KOPT-K1 (cell line): ENCODE measurements around the gene NOL3.

Source experiments
- H3K27ac ChIP-seq: fragments of 200-600 bp; sonication (generic); 2 replicates; pipeline ENCODE4 v1.5.1; 2016; ENCODE audit warnings: antibody characterized with exemption, mild to moderate bottlenecking, low read depth, low read length; ENCODE audit not compliant: poor library complexity, severe bottlenecking
- H3K36me3 ChIP-seq: fragments of 200-600 bp; sonication (generic); 2 replicates; pipeline ENCODE4 v1.5.1; 2017; ENCODE audit warnings: antibody characterized with exemption, mild to moderate bottlenecking, low read length, moderate library complexity; ENCODE audit not compliant: insufficient read depth
- H3K9me3 ChIP-seq: fragments of 200-600 bp; sonication (generic); 2 replicates; pipeline ENCODE4 v1.5.1; 2017; ENCODE audit warnings: antibody characterized with exemption, low read length, mild to moderate bottlenecking; ENCODE audit not compliant: insufficient read depth, poor library complexity, severe bottlenecking

NOL3 gene

DNA sequence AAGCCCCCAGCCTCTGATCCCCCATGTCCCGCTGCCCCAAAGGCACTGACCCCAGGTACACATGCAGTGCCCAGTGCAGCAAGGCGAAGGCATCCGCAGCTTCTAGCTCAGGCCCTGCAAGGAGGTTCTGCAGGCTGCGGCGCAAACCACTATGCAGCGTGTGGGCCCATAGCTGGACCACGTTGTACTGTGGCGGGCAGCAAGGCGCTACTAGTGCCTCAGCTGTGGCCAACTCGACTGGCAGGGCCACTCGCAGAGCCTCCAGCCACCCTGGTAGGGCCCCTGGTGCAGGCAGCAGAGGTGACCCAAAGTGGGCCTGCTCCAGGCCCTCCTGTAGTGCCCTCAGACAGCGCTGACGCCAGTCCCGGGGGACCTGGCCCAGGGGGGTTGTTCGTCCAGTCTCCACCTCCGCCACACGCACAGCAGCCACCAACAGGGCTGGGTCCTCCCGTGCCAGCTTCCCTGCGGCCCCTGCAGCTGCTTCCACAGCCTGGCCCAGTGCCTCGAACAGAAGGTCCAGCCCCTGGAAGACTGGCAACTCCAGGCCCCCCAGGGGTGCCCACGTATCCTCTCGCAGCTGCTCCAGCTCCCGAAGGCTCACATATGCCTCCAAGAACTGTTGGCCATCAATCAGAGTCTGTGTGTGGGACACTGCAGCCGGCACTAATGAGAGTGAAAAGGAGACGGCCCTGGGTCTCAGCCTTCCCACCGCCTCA is 17.0 kb downstream of the NOL3 start:
- Histone ChIP-seq H3K27ac (no peak overlapping the region), H3K36me3 (no peaks in the 10 kb centered on the region)

DNA sequence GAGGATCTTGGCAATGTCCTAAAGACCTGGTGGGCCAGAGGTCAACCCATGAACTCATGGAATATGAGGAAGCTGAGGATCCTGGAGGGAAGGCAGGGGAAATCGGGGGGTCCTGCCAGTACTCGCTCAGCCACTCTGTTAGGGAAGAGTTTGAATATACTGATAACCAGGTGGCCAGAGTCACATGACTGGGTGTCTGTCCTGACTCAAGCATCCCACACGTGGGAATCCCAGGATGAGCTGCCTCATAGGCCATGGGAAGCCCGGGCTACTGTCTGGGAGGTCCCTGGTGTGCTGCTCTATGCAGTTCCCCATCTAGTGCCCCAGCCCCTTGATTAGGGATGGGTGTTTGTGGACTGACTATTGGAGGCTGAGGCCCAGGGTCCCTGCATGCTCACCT is 18.0 kb downstream of the NOL3 start:
- Histone ChIP-seq H3K27ac (no peak overlapping the region), H3K36me3 (peaks cover 3% of the 10 kb centered on the region), H3K9me3 (no peaks in the 10 kb centered on the region)

More for the DNA sequence above, 17.0 kb downstream of the NOL3 start:
- H3K9me3 ChIP-seq: no peaks in the 10 kb centered on the region

DNA sequence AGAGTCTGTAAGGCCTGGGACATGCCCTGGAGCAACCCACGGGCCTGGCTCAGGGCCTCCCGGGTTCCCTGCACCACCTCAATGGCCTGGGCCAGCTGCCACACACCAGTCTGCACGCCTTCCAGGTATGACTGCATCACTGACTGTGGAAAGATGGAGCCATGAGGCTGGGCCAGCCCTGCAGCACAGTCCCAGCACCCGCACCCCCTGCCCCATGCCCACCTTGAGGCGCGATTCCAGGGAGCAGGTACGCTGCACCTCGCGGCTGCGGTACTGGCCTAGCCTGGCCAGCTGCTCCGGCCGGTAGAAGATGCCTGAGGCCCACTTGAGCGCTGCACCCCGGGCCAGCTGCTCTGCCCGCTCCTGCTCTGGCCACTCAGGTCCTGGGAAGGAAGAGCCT is 18.5 kb downstream of the NOL3 start:
- no peak overlapping the region for H3K27ac ChIP-seq
- peaks cover 7% of the 10 kb centered on the region for H3K36me3 ChIP-seq
- H3K9me3 ChIP-seq: no peaks in the 10 kb centered on the region

DNA sequence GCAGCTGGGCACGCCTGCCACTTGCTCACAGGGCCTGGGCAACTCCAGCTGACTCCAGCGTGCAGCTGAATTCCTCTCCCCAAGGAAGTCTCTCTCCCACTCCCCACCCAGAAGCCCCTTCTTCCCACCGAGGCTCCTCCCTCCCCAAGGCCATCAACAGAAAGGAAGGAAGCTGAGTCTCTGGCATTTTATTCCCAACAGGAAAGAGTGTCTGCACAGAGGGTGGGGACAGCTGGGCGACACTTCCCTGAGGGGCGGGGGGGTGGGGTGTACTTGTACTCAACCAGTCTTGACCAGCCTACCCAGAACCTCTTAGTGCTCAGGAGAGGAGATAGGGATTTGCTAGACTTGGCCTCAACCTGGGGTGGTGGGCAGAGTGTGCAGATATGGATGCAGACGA is 19.7 kb downstream of the NOL3 start, which contains the start of gene EXOC3L1:
Gene EXOC3L1 (minus strand): TSS at position 96 of the 400 bp plus-strand sequence. CDS start 460 bp downstream, outside the sequence.
- Histone ChIP-seq H3K27ac (no peak within 1 kb of the TSS), H3K9me3 (no peaks in the 10 kb centered on the region), H3K36me3 (peaks cover 20% of the 10 kb centered on the region)

DNA sequence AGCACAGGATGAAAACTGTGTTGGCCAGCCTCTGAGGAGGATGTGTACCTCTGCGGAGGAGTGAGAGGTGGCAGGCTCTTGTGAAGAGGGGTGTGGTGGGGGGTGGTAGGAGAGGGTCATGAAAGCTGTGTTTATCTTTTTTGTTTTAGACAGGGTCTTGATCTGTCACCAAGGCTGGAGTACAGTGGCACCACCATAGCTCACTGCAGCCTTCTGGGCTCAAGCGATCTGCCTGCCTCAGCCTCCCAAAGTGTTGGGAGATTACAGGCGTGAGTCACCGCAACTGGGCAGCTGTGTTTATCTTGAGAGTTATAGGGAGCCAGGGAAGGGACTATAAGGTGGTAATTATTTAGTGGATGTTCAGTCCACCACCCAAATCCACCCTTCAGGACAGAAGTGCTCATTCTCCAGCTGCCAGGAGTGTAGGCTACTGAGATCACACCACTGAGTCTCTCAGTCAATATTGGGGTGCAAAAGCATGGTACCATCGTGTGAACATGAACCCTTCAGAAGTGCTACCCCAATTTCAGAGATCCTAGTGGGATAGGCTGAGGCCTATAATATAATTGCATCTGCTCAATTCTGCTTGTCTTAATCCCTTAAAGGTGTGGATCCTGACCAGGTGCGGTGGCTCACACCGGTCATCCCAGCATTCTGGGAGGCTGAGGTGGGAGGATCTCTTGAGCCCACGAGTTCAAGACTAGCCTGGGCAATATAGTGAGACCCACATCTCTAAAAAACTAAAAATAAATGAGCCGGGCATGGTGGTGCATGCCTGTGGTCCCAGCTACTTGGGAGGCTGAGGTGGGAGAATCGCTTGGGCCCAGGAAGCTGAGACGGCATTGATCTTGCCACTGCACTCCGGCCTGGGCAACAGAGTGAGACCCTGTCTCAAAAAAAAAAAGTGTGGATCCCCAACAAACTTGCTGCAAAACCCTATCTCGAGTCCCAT is 20.4 kb downstream of the NOL3 start:
- Histone ChIP-seq H3K36me3 (peaks cover 27% of the 10 kb centered on the region), H3K9me3 (no peaks in the 10 kb centered on the region), H3K27ac (no peak overlapping the region)

DNA sequence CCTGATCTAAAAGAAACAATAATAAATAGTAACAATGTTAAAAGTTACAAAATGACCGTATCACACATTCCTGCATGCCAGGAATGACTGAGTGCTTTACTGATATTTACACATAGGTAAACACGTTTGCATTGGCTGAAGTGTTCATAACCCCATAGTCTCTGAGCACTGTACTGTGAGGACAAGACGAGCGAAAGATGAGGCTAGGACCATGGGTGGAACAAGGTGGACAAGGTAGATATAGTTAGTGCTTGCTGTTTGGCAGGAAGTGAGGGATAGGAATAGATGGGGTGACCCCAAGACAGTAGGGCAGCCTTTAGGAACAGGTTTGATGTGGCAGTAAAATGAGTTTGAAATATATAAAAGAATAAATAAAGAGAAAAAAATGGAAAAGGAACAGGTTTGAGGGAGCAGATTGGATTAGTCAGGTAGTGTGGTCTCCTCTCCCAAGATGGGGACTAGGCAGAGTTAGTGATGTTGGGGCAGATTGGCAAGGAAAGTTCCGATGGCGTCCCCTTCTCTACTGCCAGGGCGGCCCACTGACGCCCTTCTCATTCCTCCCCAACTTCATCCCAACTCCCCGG is 21.2 kb downstream of the NOL3 start:
- H3K36me3 ChIP-seq: peaks cover 34% of the 10 kb centered on the region
- peak overlapping the region; percentile 85 for H3K27ac ChIP-seq
- no peaks in the 10 kb centered on the region for H3K9me3 ChIP-seq

DNA sequence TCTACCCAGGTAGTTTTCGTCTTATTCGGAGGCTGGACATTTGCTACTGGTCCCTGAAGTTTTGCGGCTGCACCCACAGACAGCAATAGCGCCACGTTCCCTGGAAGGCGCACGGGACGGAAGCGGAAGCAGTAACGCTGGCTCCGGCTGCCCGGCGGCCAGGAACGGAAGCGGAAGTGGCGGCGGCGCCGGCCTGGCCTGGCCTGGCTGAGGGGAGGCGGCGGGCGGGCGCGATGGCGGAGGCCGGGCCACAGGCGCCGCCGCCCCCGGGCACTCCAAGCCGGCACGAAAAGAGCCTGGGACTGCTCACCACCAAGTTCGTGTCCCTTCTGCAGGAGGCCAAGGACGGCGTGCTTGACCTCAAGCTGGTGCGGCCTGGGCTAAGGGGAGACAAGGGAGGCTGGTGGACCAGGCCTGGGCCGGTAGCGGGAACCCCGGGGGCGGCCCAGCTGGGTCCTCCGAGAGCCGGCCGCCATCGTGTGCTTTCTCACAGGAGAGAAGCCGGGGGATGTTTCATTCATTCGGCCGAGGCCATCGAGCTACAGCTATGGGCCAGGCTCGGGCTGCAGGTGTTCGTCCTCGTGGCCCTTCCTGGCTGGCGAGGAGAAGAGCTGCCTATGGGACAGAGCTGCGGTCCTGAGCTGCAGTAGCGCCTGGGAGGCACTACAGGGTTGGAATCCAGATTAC is 21.8 kb downstream of the NOL3 start, which contains the start of gene E2F4:
Gene E2F4 (plus strand): TSS at position 161 of the 687 bp plus-strand sequence. CDS start 73 bp downstream, at position 234.
- Histone ChIP-seq H3K9me3 (no peaks in the 10 kb centered on the region), H3K27ac (peak within 1 kb of the TSS; percentile 85), H3K36me3 (peaks cover 41% of the 10 kb centered on the region)

DNA sequence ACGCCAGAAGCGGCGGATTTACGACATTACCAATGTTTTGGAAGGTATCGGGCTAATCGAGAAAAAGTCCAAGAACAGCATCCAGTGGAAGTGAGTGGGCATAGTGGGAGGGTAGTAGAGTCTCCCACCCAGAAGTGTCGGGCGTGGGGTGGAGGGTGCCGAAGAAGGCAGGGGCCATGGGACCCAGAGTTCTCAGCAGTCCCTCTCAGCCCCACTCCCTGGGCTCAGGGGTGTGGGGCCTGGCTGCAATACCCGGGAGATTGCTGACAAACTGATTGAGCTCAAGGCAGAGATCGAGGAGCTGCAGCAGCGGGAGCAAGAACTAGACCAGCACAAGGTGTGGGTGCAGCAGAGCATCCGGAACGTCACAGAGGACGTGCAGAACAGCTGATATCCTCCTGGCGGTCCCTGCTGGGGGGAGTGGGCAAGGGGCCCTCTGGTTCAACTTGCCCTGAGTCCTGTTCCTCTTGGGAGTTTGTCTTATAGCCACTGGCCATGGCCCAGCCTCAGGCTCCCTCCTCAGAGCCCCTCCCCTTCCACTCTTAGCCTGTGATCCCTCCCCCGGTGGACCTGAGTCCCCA is 22.5 kb downstream of the NOL3 start:
- H3K9me3 ChIP-seq: no peaks in the 10 kb centered on the region
- H3K27ac ChIP-seq: peak overlapping the region; percentile 85
- peaks cover 48% of the 10 kb centered on the region for H3K36me3 ChIP-seq

DNA sequence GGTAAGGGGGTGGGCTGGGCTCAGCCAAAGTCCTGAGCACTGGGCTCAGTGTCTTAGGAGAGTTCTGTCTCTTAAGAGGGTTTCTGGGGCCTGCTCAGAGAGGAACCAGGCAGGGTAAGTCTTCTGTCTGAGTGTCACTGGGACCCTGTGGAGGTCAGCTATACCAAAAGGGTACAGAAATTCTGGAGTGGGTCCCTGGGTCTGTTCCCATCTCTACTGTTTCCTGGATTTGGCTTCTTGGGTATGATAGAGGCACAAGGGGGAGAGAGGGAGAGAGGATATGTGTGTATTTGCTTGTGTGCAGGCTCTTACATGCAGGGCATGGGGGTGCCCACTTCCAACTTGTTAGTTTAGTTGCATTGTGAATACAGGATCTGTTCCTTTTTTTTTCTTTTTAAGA is 23.2 kb downstream of the NOL3 start:
- H3K27ac ChIP-seq: peak overlapping the region; percentile 85
- peaks cover 55% of the 10 kb centered on the region for H3K36me3 ChIP-seq
- H3K9me3 ChIP-seq: no peaks in the 10 kb centered on the region

DNA sequence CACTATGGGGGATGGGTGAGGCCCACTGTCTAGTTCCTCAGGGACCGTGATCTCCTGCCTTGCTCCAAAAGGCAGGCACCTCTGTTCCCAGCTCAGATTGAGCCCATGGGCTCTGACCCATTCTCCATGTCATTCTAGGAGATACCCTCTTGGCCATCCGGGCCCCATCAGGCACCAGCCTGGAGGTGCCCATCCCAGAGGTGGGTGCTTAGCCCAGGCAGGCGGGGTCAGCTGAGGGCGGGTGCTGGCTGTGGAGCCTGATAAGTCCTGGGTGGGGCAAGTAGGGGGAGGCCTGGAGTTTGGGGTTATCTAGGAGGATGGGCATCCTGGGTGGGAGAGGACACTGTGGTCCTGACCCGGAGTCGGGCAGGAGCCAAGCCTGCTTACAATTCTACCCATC is 23.9 kb downstream of the NOL3 start:
- Histone ChIP-seq H3K9me3 (no peaks in the 10 kb centered on the region), H3K27ac (no peak overlapping the region), H3K36me3 (peaks cover 61% of the 10 kb centered on the region)

DNA sequence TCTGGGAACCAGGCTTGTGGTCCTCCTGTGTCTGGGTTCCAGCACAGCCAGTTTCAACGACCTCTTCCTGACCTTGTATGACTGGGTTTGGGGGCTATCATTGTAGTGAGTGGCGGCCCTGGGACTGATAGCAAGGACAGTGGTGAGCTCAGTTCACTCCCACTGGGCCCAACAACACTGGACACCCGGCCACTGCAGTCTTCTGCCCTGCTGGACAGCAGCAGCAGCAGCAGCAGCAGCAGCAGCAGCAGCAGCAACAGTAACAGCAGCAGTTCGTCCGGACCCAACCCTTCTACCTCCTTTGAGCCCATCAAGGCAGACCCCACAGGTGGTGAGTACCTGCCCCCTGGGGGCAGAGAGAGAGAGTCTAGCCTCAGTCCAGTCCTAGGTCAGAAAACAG is 25.3 kb downstream of the NOL3 start:
- H3K9me3 ChIP-seq: no peaks in the 10 kb centered on the region
- peaks cover 75% of the 10 kb centered on the region for H3K36me3 ChIP-seq
- no peak overlapping the region for H3K27ac ChIP-seq

DNA sequence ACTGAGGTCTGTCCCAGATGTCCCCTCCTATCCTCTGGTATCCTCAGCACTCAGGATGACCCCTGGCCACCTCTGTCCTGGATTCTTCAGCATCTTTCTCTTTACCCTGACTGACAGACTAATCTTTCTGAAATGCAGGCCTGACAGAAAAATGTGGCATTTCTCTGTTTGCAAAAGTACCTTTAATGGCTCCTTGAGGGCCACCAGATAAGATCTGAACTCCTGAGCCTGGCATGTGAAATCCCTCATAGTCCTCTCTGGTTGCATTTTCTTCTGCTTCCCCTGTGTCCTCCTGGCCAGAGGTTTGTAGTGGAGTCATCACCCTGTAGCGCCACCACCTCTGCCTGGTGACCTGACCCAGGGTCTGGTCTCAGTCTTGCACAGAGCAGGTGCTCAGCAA is 26.5 kb downstream of the NOL3 start:
- H3K27ac ChIP-seq: no peak overlapping the region
- no peaks in the 10 kb centered on the region for H3K9me3 ChIP-seq
- H3K36me3 ChIP-seq: peaks cover 87% of the 10 kb centered on the region

DNA sequence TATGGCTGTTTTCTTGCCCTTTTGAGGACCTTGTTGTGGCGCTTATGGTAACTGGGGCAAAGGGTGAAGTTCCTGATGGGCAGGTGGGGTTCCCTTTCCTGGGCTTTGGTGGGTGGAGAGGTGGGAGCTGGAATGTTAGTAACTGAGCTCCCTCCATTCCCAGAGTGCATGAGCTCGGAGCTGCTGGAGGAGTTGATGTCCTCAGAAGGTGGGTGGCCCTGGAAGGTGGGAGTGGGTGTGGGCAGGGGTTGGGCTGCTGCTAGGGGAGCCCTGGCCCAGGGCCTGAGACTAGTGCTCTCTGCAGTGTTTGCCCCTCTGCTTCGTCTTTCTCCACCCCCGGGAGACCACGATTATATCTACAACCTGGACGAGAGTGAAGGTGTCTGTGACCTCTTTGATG is 27.4 kb downstream of the NOL3 start:
- Histone ChIP-seq H3K9me3 (no peaks in the 10 kb centered on the region), H3K27ac (no peak overlapping the region), H3K36me3 (peaks cover 95% of the 10 kb centered on the region)

DNA sequence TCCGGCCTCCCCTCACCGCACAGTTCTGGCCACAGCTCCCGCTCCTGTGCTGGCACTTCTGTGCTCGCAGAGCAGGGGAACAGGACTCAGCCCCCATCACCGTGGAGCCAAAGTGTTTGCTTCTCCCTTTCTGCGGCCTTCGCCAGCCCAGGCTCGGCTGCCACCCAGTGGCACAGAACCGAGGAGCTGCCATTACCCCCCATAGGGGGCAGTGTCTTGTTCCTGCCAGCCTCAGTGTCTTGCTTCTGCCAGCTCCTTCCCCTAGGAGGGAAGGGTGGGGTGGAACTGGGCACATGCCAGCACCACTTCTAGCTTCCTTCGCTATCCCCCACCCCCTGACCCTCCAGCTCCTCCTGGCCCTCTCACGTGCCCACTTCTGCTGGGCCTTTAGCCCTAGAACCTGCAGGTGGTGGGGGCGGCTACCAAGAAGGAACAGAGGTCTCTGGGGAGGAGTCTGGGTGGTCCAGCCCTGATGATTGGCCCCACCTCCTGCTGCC is 27.9 kb downstream of the NOL3 start:
- Histone ChIP-seq H3K27ac (no peak overlapping the region), H3K9me3 (no peaks in the 10 kb centered on the region), H3K36me3 (peaks cover 99% of the 10 kb centered on the region)
